Fibroblast of lung (primary cell): ENCODE data around the gene SLC24A3.

Experiments used
- EZH2 ChIP-seq: IDR thresholded peaks from 2 replicates; pipeline ENCODE4 v1.5.1; 2012; ENCODE audit warnings: low read length, control low read depth, mild to moderate bottlenecking; ENCODE audit errors: missing control alignments
- TF ChIP-seq, protein P1 (sequence below), 2 donors: IDR thresholded peaks in 1 of 2; conservative IDR thresholded peaks in 1 of 2; 1 replicate in 1 of 2; 2 replicates in 1 of 2; pipeline ENCODE4 v1.5.1; 2011 to 2012; ENCODE audit warnings: low read length in 2 of 2, control low read depth in 1 of 2, inconsistent platforms in 1 of 2, low read depth in 1 of 2, mild to moderate bottlenecking in 1 of 2

DNA sequence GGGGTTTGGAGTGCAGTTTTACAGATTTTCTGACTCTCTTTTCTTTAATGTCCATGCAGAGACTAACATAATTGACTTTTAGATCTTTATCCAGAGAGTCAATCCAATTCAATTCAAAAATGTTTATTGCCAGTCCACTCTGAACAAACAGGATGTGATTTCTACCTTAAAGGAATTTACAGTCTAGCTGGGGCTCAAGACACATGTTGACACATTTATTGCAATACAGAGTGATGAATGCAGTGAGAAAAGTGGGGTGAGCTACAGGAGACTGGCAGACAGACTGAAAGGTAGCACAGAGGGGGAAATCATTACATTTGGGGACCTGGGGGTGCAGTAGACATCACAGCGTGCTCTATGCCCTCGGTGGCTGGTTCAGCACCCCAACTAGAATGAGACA lies 193.9 kb downstream of the SLC24A3 start:
- TF ChIP-seq, protein P1, sequence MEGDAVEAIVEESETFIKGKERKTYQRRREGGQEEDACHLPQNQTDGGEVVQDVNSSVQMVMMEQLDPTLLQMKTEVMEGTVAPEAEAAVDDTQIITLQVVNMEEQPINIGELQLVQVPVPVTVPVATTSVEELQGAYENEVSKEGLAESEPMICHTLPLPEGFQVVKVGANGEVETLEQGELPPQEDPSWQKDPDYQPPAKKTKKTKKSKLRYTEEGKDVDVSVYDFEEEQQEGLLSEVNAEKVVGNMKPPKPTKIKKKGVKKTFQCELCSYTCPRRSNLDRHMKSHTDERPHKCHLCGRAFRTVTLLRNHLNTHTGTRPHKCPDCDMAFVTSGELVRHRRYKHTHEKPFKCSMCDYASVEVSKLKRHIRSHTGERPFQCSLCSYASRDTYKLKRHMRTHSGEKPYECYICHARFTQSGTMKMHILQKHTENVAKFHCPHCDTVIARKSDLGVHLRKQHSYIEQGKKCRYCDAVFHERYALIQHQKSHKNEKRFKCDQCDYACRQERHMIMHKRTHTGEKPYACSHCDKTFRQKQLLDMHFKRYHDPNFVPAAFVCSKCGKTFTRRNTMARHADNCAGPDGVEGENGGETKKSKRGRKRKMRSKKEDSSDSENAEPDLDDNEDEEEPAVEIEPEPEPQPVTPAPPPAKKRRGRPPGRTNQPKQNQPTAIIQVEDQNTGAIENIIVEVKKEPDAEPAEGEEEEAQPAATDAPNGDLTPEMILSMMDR (conservative IDR thresholded peaks at IDR 0.05 in 1 of 2, IDR thresholded peaks at IDR 0.05 in 1 of 2; ENCODE audit: low read depth in 1 of 2, low read length in 2 of 2) = no peak
- TF ChIP-seq EZH2 = no peak
